Amniotic epithelial cell (primary cell): ENCODE results near the gene ITGA11.

Experiments used
- DNase-seq: peaks from one replicate; pipeline ENCODE4 v3.0.0-alpha.2; 2010; ENCODE audit warnings: low read depth

ITGA11 gene

DNA sequence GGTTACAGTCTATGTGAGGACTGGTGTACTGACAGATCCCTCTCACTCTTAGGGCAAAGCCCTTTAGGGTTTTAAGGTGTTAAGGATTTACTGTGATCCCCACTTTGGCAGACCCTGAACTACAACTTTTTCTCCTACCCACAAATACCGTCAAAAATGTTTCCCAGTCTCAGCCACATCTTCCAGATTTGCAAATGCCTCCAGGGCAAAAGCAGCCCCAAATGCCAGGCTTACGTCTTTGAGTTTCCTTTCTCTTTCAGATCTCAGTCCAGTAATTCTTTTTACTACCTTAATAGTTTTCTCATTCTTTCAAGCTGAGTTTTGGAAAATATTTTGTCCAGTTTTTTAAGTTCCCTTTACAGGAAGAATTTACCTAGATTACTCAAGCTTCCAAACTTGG, 13.4 kb upstream of the ITGA11 start:
- DNase-seq, result no peak

GRCh38 chr15:68444336-68444735, 12.4 kb upstream of the ITGA11 start:
- no peak for DNase-seq

GRCh38 chr15:68442903-68443302, 10.9 kb upstream of the ITGA11 start:
- DNase-seq, result no peak

- no peak for DNase-seq
Observed at GRCh38 chr15:68442041-68442440, 10.1 kb upstream of the ITGA11 start.

GRCh38 chr15:68441045-68441743, 9.2 kb upstream of the ITGA11 start:
- peak; percentile 67 for DNase-seq

- DNase-seq, result no peak
Observed at GRCh38 chr15:68440136-68440535, 8.2 kb upstream of the ITGA11 start.

GRCh38 chr15:68439506-68439905, 7.5 kb upstream of the ITGA11 start:
- DNase-seq, result no peak

DNA sequence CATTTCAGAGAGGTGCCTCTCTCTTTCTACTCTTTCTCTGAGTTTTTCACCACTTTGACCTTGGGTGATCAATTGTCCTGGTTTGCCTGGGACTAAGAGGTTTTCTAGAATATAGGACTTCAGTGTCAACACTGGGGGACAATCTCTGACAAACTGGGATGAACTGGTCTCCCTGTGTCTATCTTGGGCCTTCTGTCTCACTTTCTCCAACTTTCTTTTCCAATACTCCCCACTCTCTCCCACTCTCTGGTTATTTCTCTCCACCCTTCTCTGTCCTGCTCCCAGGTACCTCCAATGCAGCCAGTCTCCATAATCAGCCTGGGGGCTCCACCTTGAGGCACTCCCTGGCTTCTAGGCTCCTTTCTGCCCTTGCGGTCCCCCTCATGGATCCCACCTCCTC, 4.7 kb upstream of the ITGA11 start:
- DNase-seq, result no peak

GRCh38 chr15:68435966-68436365, 4.0 kb upstream of the ITGA11 start:
- DNase-seq, result no peak

GRCh38 chr15:68434021-68434420, 2.1 kb upstream of the ITGA11 start:
- no peak for DNase-seq

DNA sequence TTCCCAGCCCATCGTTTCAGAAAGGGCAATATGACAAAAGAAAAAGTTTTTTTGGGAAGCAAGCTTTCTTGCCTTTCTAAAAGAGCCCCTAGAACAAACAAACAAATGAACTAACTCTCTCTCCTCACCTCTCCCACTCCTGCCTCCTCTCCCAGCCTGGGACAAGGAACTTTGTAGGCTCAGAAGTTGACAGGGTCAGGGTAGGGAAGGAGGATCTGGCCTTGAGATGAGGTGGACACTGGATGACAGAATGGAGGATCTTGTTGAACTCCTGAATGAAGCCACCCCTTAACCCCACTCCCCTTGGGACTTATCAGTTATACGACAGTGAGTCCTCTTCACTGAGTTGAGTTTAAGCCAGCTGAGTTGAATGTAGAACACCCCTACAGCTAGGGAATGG, 1.6 kb upstream of the ITGA11 start:
- DNase-seq, result no peak

GRCh38 chr15:68432441-68433064, 590 bp upstream of the ITGA11 start:
- DNase-seq, result no peak

- DNase-seq, result no peak
Observed at GRCh38 chr15:68431037-68431791, 749 bp downstream of the ITGA11 start.

GRCh38 chr15:68430471-68431036, 1.4 kb downstream of the ITGA11 start:
- no peak for DNase-seq

DNA sequence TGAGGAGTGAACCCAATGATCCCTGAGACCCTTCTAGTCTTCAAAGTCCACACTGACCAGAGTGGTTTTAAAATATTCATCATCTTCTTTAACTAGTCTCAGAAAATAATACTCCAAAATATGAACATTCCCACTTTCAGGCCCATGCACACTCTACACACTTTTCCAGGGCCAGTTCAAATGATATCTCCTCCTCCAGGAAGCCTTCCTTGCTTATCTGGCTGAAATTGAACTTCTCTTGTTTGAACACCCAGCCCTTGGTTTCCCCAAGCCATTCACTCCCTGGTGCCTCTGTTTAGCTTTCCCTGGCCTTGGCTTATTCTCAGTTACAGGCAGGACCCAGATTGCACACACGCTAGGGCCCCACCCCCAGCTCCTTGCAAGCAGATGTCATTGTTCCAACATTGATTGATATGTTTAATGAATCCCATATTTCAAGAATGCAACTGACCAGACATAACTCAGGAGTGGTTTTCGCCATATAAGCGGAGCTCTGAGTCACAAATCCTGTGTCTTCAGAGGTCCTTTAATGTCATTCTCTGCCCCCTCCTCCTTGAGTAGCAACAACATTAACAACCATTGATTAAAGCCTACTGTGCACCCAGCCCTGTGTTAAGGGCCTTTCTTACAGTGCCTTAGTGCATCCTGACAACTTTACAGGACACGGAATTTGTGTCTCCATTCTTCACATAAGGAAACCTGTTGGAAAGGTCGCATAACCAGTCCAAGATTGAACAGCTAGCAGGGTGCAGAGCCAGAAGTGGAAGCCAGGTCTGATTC, 2.1 kb downstream of the ITGA11 start:
- peak; percentile 60 for DNase-seq

DNA sequence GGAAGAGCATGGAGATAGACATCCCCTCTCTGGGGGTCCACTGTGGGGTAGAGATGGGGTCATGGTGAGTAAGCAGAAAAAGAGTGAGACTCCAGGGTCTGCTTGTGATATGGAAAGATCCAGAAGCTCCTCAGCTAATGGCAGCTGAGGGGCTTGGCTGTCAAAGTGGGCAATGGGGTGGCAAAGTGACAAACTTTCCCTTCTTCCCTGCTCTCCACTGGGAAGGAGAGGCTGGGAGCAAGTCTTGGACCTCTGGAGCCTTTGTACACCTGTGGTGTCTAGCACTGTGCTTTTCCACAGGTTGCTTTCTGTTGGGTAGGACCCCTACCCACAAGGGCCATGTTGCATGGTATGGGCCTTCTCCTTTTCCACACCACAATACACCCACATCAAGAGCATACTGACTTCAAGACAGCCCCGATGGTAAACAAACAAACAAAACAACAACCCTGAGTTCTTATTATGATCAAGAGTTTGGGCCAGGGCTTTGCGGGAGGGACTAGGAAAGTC, 3.5 kb downstream of the ITGA11 start:
- DNase-seq, result no peak

- no peak for DNase-seq
Observed at GRCh38 chr15:68427963-68428362, 4.0 kb downstream of the ITGA11 start.

GRCh38 chr15:68427366-68427765, 4.6 kb downstream of the ITGA11 start:
- no peak for DNase-seq

GRCh38 chr15:68426116-68426515, 5.8 kb downstream of the ITGA11 start:
- DNase-seq, result no peak

DNA sequence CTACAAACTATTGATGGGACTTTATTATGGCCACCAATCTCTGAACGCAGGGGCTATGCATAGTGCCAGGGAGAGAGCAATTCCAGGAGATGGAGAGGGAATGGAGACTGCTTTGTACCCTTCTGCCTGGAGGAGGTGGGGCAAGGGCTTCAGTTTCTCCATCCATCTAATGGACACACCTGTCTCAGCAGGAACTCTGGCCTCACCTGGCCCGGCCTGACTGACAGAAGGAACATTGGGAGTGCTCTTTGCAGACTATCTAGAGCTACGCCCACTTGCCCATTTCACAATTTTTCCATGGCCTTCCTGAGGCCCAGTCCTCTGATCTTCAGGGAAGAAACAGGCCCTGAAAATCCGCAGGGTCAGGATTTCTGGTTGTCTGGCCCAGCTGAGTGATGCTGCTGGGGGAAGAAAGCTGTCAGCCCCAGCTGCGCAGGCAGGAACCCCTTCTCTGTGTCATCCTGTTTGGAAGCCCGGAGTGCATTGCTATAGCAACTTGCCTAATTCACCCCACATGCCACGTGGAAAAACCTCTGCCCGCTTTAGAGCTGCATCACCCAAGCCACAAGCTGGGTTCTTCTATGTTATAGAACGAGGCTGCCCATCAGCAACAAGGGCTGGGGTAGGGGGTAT, 6.4 kb downstream of the ITGA11 start:
- DNase-seq, result peak; percentile 83

GRCh38 chr15:68424754-68425390, 7.1 kb downstream of the ITGA11 start:
- DNase-seq, result peak; percentile 51
